Dedifferentiated amniotic fluid mesenchymal stem cell (primary cell): ENCODE data around the gene UBQLN4.
A peak's percentile ranks its signal among the peaks of the same experiment; 100 is the strongest.

Experiments
- DNase-seq: peaks from one replicate; pipeline ENCODE4 v3.0.0-alpha.2; 2016; ENCODE audit errors: extremely low spot score

UBQLN4 gene

DNA sequence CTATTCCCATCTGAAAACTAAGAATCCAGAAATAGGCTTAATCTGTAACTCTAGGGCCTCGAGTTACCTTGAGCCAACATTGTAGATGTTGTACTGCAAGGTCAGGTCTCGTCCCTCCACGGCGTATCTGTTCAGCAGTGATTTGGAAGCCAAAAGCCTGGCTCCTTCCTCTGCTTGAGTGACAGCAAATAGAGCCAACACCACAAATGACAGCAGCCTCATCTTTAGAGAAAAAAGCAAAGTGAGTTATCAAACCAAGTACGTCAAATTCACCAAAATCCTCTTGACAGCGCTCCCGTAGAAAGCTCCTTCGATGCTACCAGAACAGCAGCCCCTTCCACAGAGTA, 33.7 kb downstream of the UBQLN4 start:
- no peak for DNase-seq

GRCh38 chr1:156014829-156015228, 38.8 kb downstream of the UBQLN4 start:
- DNase-seq: no peak

- no peak for DNase-seq
Measured at GRCh38 chr1:156012051-156012817, 41.4 kb downstream of the UBQLN4 start.

DNA sequence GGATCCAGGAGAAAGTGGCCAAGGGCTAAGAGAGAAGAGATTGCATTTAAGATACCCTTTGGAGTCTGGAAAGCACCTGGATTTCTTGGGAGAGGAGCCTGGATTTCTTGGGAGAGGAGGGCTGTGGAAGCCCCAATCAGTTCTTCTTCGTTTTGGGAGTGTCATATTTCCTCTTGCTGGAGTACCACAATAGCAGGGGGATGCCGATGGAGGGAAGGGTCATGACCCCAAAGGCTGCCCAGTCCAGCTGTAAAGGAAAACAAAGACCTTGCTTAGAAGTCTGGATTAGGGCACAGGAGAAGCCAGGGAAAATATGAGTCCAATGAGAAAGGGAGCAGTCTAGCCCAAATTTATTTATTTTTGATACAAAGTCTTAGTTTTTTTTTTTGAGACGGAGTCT, 44.2 kb downstream of the UBQLN4 start:
- DNase-seq: no peak

GRCh38 chr1:156006666-156007376, 46.8 kb downstream of the UBQLN4 start:
- DNase-seq: no peak

DNA sequence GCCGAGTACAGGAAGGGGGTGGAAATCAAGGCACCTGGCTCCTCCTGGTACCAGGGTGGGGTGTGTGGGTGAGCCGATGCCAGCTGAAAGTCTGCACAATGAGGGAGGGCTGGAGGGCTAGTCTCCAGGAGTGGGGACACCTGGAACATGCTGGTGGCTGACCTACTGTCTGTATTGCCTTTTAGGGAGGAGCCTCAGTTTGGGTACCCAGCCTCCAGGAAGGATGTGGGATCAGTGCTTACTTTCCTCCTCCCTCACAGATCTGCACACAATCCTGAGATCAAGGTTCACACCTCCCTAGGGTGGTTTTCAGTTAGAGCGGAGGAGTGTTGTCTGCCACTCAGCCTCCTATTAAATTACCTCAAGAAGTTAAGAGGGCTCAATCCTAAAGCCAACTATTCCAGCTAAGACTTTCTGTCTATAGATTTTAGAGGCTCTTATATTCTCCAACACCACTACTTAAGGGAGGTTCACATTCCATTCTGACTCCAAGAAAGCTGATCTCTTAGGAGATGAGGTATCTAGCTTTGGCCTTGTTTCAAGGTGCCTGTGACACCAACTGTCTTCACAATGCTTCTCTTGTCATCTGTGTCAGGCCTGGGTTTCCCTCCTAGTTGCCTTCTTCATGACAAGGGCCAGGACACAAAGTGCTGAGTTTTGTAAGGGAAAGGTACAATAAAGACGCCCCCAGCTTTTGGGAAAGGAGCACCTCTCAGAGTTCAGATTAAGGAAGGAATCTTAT, 48.6 kb downstream of the UBQLN4 start:
- DNase-seq: no peak

DNA sequence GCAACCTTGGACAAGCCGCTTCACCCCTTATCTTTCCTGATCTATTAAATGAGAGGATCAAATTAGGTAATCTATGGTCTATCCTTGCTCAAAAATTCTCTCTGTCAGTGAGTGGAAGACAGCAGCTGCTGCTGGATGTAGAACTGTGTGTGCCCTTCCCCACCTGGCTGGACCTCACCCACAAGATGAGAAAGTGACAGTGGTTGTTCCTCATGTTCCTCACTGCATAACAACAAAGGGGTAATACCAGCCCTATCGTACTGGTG, 49.7 kb downstream of the UBQLN4 start:
- DNase-seq: no peak

GRCh38 chr1:156002188-156002911, 51.2 kb downstream of the UBQLN4 start:
- DNase-seq: no peak

- no peak for DNase-seq
Measured at GRCh38 chr1:156001662-156002171, 51.9 kb downstream of the UBQLN4 start.

- no peak for DNase-seq
Measured at GRCh38 chr1:156001021-156001661, 52.5 kb downstream of the UBQLN4 start.

- no peak for DNase-seq
Measured at GRCh38 chr1:155999964-156000363, 53.6 kb downstream of the UBQLN4 start.

GRCh38 chr1:155996166-155996565, 57.4 kb downstream of the UBQLN4 start:
- no peak for DNase-seq

GRCh38 chr1:155993595-155993994, 60.0 kb downstream of the UBQLN4 start:
- no peak for DNase-seq

GRCh38 chr1:155990005-155990739, 63.4 kb downstream of the UBQLN4 start:
- no peak for DNase-seq

- peak; percentile 71 for DNase-seq
Measured at GRCh38 chr1:155989242-155990004, 64.2 kb downstream of the UBQLN4 start.
